Lower lobe of right lung (tissue), 2 donors: ENCODE measurements around the gene SYCP3. TPM values are rescaled to one million over a fixed set of nuclear protein-coding genes. Genes with fewer than 3 reads are reported as not detected.

Experiments
- ATAC-seq, 2 donors: fragments of 200-7000 bp; cut with Tn5 transposase; one replicate each; pipeline ENCODE4 v1.9.1; 2020 to 2022; ENCODE audit warnings: mild to moderate bottlenecking in 2 of 2, moderate library complexity in 2 of 2
- DNase-seq: peaks from one replicate; pipeline ENCODE4 v3.0.0-alpha.2; 2020
- H3K27ac ChIP-seq: fragments of 200-600 bp; one replicate; pipeline ENCODE4 v1.8.0; 2022
- H3K27me3 ChIP-seq: fragments of 200-600 bp; one replicate; pipeline ENCODE4 v1.8.0; 2022; ENCODE audit warnings: low read depth
- H3K36me3 ChIP-seq: fragments of 200-600 bp; one replicate; pipeline ENCODE4 v1.8.0; 2022; ENCODE audit warnings: mild to moderate bottlenecking
- H3K4me1 ChIP-seq: fragments of 200-600 bp; one replicate; pipeline ENCODE4 v1.8.0; 2022
- H3K4me3 ChIP-seq: fragments of 200-600 bp; one replicate; pipeline ENCODE4 v1.8.0; 2022; ENCODE audit warnings: mild to moderate bottlenecking
- H3K9me3 ChIP-seq: fragments of 200-600 bp; one replicate; pipeline ENCODE4 v1.8.0; 2022
- intact Hi-C: fragments of 100-400 bp; cut with DNase I; formaldehyde crosslinking; loops from one replicate; pipeline ENCODE4 v1.11.0; 2022
- total RNA-seq: library from RNA; stranded (reverse); fragmentation: NEBNext Ultra II Directional; extraction: Animal tissue kit (Norgen Biotek cat#: 25700); gene quantifications from one replicate; pipeline ENCODE4 v1.2.1, GENCODE V29; 2021
- TF ChIP-seq, protein P1 (sequence below): fragments of 200-600 bp; IDR thresholded peaks from one replicate; pipeline ENCODE4 v1.8.0; 2022; ENCODE audit warnings: antibody characterized with exemption, mild to moderate bottlenecking
- donor health status: DM: no; HTN: yes; CAD: no; lungs with severe emphysema.

The SYCP3 gene
- total RNA-seq, 1 donor from 2014 or later, result 0.71 TPM

DNA sequence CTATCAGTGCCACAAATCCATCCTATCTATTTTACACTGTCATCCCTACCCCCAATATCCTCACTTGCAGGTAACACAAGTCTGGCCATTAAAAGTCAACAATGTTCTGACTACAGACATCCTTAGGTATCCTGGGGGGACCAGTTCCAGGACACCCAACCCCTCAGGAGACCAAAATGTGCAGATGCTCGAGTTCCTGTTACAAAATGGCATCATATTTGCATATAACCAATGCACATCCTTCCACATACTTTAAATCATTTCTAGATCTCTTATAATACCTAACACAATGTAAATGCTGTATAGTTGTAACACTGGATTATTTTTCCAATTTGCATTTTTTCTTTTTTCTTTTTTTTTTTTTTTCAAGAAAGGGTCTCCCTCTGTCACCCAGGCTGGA lies 6.9 kb downstream of the SYCP3 start:
- ATAC-seq (no peak), DNase-seq (no peak)
- Histone ChIP-seq H3K4me1 (no peaks in the 10 kb centered on the region), H3K9me3 (no peaks in the 10 kb centered on the region), H3K27ac (no peak overlapping the region), H3K27me3 (no peaks in the 10 kb centered on the region), H3K36me3 (peaks cover 66% of the 10 kb centered on the region), H3K4me3 (no peak overlapping the region)
- TF ChIP-seq, protein P1, sequence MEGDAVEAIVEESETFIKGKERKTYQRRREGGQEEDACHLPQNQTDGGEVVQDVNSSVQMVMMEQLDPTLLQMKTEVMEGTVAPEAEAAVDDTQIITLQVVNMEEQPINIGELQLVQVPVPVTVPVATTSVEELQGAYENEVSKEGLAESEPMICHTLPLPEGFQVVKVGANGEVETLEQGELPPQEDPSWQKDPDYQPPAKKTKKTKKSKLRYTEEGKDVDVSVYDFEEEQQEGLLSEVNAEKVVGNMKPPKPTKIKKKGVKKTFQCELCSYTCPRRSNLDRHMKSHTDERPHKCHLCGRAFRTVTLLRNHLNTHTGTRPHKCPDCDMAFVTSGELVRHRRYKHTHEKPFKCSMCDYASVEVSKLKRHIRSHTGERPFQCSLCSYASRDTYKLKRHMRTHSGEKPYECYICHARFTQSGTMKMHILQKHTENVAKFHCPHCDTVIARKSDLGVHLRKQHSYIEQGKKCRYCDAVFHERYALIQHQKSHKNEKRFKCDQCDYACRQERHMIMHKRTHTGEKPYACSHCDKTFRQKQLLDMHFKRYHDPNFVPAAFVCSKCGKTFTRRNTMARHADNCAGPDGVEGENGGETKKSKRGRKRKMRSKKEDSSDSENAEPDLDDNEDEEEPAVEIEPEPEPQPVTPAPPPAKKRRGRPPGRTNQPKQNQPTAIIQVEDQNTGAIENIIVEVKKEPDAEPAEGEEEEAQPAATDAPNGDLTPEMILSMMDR, result no peak
- intact Hi-C loops, result no loop called here

DNA sequence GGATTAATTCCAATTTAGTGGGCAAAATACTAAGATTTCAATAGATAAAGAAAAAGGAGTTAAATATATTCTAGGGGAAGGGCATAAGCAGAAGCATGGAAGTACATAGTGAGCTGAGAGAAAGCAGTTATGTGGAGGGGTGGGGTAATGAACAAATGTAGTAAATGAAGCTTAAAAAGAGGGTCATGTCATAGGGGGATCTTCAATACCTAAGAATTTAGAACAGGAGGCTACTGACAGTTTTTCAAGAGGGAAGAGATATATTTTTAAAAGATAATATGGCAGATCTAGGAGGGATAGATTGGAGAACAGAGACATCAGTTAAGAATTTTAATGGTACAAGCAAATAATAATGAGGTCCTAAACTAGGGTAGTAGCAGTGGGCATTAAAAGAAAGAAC lies 9.4 kb downstream of the SYCP3 start:
- peaks cover 85% of the 10 kb centered on the region for H3K36me3 ChIP-seq
- ATAC-seq, result no peak

DNA sequence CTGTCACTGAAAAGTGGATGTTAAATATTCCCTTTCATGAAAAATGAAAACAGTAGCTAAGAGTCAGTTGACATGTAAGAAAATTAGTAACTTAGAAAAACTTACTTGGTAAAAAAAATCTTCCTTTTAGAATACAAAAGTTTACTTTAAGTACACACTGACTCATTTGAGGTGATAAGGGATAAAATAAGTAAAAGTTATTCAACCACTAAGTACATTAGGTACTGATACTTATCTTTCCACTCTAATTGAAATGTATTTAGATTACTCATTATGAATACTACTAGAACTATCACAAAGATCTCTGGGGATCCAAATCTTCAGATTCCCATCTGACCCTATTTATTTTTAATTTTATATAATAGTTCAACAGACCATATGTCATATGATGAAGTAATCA lies 12.2 kb downstream of the SYCP3 start:
- no peak for ATAC-seq
- Histone ChIP-seq H3K36me3 (peaks cover 85% of the 10 kb centered on the region), H3K27me3 (no peaks in the 10 kb centered on the region), H3K9me3 (no peaks in the 10 kb centered on the region), H3K27ac (no peak overlapping the region), H3K4me1 (no peaks in the 10 kb centered on the region), H3K4me3 (no peak overlapping the region)
- TF ChIP-seq, protein P1, result no peak
- intact Hi-C loops, result no loop called here
- DNase-seq, result no peak

More for the DNA sequence above, 9.4 kb downstream of the SYCP3 start:
- H3K4me1 ChIP-seq, result no peaks in the 10 kb centered on the region
- intact Hi-C loops, result no loop called here
- no peaks in the 10 kb centered on the region for H3K9me3 ChIP-seq
- H3K27ac ChIP-seq, result no peak overlapping the region
- no peak overlapping the region for H3K4me3 ChIP-seq
- DNase-seq, result no peak
- H3K27me3 ChIP-seq, result no peaks in the 10 kb centered on the region
- TF ChIP-seq, protein P1, result no peak

DNA sequence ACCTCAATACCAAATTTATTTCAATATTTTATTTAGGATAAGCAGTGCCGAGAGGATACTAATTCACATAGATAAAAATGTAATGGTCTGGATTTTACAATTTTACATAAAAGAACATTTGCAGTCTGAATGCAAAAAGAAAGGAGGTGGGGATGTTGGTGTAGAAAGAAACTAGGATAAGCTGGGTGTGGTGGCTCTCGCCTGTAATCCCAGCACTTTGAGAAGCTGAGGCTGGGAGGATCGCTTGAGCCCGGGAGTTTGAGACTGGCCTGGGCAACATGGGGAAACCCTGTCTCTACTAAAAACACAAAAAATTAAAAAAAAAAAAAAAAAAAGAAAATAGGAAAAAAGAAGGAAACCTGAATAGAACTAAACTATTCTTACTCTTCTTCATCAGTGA lies 16.9 kb downstream of the SYCP3 start:
- Histone ChIP-seq H3K4me1 (no peaks in the 10 kb centered on the region), H3K27ac (no peak overlapping the region), H3K27me3 (no peaks in the 10 kb centered on the region), H3K4me3 (no peak overlapping the region), H3K36me3 (peaks cover 50% of the 10 kb centered on the region), H3K9me3 (no peaks in the 10 kb centered on the region)
- TF ChIP-seq, protein P1, result no peak
- no peak for DNase-seq
- intact Hi-C loops, result no loop called here
- no peak for ATAC-seq

DNA sequence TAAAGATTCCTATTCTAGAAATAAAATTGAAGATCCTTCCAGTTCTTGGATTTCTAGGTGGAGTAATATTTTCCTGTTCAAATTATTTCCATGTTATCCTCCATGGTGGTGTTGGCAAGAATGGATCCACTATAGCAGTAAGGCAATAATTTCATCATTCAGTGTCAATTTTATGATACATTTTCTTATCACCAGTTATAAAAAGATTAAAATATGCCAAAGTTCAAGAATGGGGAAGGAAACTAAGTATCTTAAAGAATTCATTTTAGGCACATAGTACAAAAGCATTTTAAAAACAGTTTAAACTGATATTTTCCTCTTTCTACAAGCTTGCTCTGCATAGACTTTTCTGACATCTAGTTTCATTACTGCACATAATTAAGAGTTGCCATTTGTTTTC lies 19.1 kb downstream of the SYCP3 start:
- H3K27me3 ChIP-seq, result no peaks in the 10 kb centered on the region
- H3K36me3 ChIP-seq, result peaks cover 27% of the 10 kb centered on the region
- TF ChIP-seq, protein P1, result no peak
- H3K9me3 ChIP-seq, result no peaks in the 10 kb centered on the region
- DNase-seq (no peak), ATAC-seq (no peak)
- H3K4me3 ChIP-seq, result no peak overlapping the region
- no peaks in the 10 kb centered on the region for H3K4me1 ChIP-seq
- intact Hi-C loops, result no loop called here
- no peak overlapping the region for H3K27ac ChIP-seq

DNA sequence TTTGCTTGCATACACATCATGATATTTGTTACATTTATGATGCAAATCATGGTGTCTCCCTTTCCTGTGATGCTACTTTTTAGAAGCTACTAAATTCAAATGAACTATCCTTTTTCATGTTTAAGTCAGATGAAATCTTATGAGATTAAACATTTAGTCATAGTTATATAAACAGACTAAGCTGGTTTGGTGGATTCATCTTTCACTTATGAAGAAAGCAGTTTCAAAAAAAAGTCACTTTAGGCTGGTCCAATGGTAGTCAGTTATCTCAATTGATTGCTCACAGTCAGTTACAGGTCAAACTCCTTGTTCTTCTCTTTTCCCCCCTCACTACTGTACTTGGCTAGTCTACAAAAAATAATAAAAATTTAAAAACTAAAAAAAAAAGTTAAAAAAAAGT lies 19.7 kb downstream of the SYCP3 start:
- Histone ChIP-seq H3K27ac (no peak overlapping the region), H3K4me1 (no peaks in the 10 kb centered on the region), H3K36me3 (peaks cover 22% of the 10 kb centered on the region), H3K4me3 (no peak overlapping the region), H3K27me3 (no peaks in the 10 kb centered on the region), H3K9me3 (no peaks in the 10 kb centered on the region)
- ATAC-seq (no peak), DNase-seq (no peak)
- intact Hi-C loops, result no loop called here
- TF ChIP-seq, protein P1, result no peak
